GM10248 (cell line): ENCODE measurements around the gene KLHL8.
"Not testable (repeated sequence)": the region's sequence is repeated elsewhere in the genome, so short reads cannot be mapped to it uniquely, and the experiment has no call there.

Experiments
- CTCF ChIA-PET: fragments of 300-600 bp; sonication (Branson Sonifier 250); formaldehyde crosslinking; extraction: SDS; loops from one replicate; lab custom pipeline; 2021; ENCODE audit warnings: antibody characterized with exemption; lab: Yijun Ruan, JAX
- POLR2A ChIA-PET: fragments of 350-650 bp; sonication (Branson Sonifier 250); formaldehyde crosslinking; extraction: SDS; loops from one replicate; lab custom pipeline; 2020; ENCODE audit warnings: antibody characterized with exemption; lab: Yijun Ruan, JAX
- DNase-seq: peaks from one replicate; pipeline ENCODE4 v3.0.0; 2012; ENCODE audit errors: extremely low spot score
- CTCF ChIP-seq: IDR thresholded peaks from 2 replicates; pipeline ENCODE4 v1.5.1; 2012; ENCODE audit warnings: mild to moderate bottlenecking, low read depth; ENCODE audit errors: extremely low read depth, missing control alignments, control extremely low read depth

KLHL8 gene

GRCh38 chr4:87152310-87153041 lies 67.9 kb downstream of the KLHL8 start:
- TF ChIP-seq CTCF: no peak
- DNase-seq: no peak
- ChIA-PET POLR2A (interaction anchor here (1.1 kb wide), 1 partner anchor 559 kb away, joined by 3 read pairs; no protein-coding TSS in a partner anchor), CTCF (interaction anchor here (0.5 to 5.5 kb wide), 14 partner anchors 10 to 372 kb away, joined by 3 to 85 read pairs (median 10); partner anchors contain the start of gene KLHL8)

DNA sequence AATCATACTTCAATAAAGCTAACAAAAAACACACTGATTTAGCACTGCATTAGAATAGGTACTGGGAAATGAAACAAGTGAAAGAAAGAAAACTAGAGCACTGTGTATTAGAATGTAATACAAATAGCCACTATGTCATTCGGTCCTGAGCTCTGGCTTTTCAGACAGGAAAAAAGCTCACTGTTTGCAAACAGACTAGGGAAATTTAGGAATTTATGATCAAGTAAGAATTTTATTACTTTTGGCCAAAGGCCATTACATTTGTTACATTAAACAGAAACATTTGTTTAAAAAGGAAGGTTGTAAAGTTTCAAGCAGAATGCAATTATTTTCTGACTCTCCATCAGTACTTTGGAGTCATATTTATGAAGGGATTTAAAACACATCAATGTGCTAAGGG lies 68.7 kb downstream of the KLHL8 start:
- TF ChIP-seq CTCF: no peak
- POLR2A ChIA-PET: no interaction called here
- DNase-seq: no peak
- CTCF ChIA-PET: interaction anchor here (0.5 to 5.5 kb wide), 22 partner anchors 10 to 372 kb away, joined by 3 to 85 read pairs (median 6); partner anchors contain the start of gene KLHL8

GRCh38 chr4:87150498-87151261 lies 69.7 kb downstream of the KLHL8 start:
- DNase-seq: peak; percentile 45
- ChIA-PET CTCF (interaction anchor here (0.6 to 5.5 kb wide), 51 partner anchors 9 to 317 kb away, joined by 3 to 85 read pairs (median 4); partner anchors contain the start of gene KLHL8), POLR2A (no interaction called here)
- TF ChIP-seq CTCF: peak; percentile 84

DNA sequence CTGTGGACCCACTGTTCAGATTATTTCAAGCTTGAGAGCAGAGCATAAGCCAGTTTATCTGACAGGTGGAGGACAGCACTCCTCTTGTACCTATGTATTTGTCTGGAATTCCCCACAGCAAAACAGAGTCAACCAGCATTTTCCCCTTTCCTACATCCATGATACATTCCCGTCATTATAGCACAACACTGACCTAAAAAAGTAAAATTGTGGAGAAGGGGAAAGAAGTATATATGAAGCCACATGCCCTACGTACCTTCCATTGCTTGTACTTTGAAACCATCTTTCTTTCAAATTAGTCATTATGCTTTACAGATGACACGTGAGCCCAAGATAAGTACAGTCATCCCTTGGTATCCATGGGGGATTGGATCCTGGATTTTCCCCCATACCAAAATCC lies 73.3 kb downstream of the KLHL8 start:
- CTCF ChIA-PET: interaction anchor here (1.3 to 1.5 kb wide), 3 partner anchors 14 to 225 kb away, joined by 3 to 7 read pairs (median 3); no protein-coding TSS in a partner anchor
- POLR2A ChIA-PET: no interaction called here
- no peak for DNase-seq
- TF ChIP-seq CTCF: no peak

DNA sequence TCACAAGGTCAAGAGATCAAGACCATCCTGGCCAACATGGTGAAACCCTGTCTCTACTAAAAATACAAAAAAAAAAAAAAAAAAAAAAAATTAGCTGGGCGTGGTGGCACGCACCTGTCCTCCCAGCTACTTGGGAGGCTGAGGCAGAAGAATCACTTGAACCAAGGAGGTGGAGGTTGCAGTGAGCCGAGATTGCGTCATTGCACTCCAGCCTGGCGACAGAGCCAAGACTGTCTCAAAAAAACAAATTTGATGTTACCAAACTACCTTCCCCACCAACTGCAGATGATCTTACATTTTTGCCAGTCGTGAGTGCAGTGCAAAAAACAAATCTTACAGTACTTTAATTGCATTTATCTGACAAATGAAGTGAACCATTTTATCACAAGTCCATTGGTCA lies 74.5 kb downstream of the KLHL8 start:
- CTCF ChIA-PET: interaction anchor here (1.3 to 1.4 kb wide), 3 partner anchors 11 to 73 kb away, joined by 3 to 4 read pairs (median 3); no protein-coding TSS in a partner anchor
- DNase-seq, POLR2A ChIA-PET: not testable (repeated sequence)

- ChIA-PET POLR2A (no interaction called here), CTCF (no interaction called here)
- TF ChIP-seq CTCF: no peak
- no peak for DNase-seq
Measured at GRCh38 chr4:87144356-87144755, 76.1 kb downstream of the KLHL8 start.

DNA sequence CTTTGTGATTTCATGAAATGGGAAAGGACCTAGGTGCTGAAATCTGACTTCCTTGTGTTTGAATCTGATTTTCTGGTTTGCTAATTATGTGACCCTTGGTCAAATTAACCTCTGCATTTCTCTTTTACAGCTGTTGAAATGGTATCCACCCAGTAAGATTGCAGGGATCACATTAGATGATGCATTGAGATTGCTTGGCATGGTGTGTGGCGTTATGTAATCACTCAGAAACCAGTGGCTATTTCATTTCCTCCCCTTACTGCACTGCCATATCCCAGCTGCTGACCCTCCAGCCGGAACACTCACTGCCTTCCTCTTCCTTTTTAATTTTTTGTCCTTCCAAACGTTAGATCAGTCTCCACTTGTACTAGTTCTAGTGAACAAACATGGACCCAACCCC lies 79.0 kb downstream of the KLHL8 start:
- no peak for TF ChIP-seq CTCF
- POLR2A ChIA-PET: no interaction called here
- DNase-seq: no peak
- CTCF ChIA-PET: interaction anchor here (2.3 kb wide), 1 partner anchor 9 kb away, joined by 12 read pairs; no protein-coding TSS in a partner anchor
